ENCODE data around the gene PLCB4.

GRCh38 chr20:9407805-9408421, 339.0 kb downstream of the PLCB4 start:
- TF ChIP-seq CTCF (IDR thresholded peaks at IDR 0.05), result peak; percentile 76 to 86 (median 79)
- TF ChIP-seq POLR2AphosphoS5 (IDR thresholded peaks at IDR 0.05; ENCODE audit: insufficient read depth in 1 of 2, low read depth in 1 of 2), result no peak

All from vagina (tissue), 2 donors.